DOHH2 (cell line): ENCODE data around the gene KLK2.

Source experiments
- CTCF ChIP-seq: fragments of 200-600 bp; sonication (generic); IDR thresholded peaks from one replicate; pipeline ENCODE4 v1.5.1; 2014; ENCODE audit warnings: antibody characterized with exemption, mild to moderate bottlenecking, low read depth, low read length; ENCODE audit not compliant: poor library complexity, severe bottlenecking
- EZH2phosphoT487 ChIP-seq: fragments of 200-600 bp; sonication (generic); IDR thresholded peaks from 2 replicates; pipeline ENCODE4 v1.6.1; 2017; ENCODE audit warnings: borderline replicate concordance, mild to moderate bottlenecking, antibody characterized with exemption, low read length, moderate library complexity, mixed read lengths

- TF ChIP-seq CTCF (no peak), EZH2phosphoT487 (no peak)
Measured at GRCh38 chr19:50833117-50833801, 40.0 kb upstream of the KLK2 start, which contains the start of gene KLK15.
